Gastrocnemius medialis (tissue), 4 donors: ENCODE measurements around the gene FOCAD.

Experiments
- CTCF ChIP-seq, 5 experiments: fragments of 450-650 bp in 3 of 5; fragments of 200-600 bp in 2 of 5; sonication (generic) in 2 of 5; IDR thresholded peaks in 4 of 5; conservative IDR thresholded peaks in 1 of 5; 1 replicate in 4 of 5; 2 replicates in 1 of 5; pipeline ENCODE4 v1.5.1; 2016 to 2019; ENCODE audit warnings: antibody characterized with exemption in 5 of 5, mild to moderate bottlenecking in 3 of 5, moderate library complexity in 3 of 5
- POLR2A ChIP-seq, 2 donors: fragments of 450-650 bp; IDR thresholded peaks; one replicate each; pipeline ENCODE4 v1.6.1; 2017; ENCODE audit warnings: antibody characterized with exemption in 2 of 2, mild to moderate bottlenecking in 2 of 2, moderate library complexity in 2 of 2

GRCh38 chr9:20945856-20946255, 261.8 kb downstream of the FOCAD start:
- TF ChIP-seq CTCF (IDR thresholded peaks at IDR 0.05 in 4 of 5, conservative IDR thresholded peaks at IDR 0.05 in 1 of 5) (no peak), POLR2A (IDR thresholded peaks at IDR 0.05) (no peak)
